OCI-LY7 (cell line): Measurements from ENCODE around the gene SLC10A7.

Experiments used
- CTCF ChIP-seq: fragments of 200-600 bp; sonication (generic); conservative IDR thresholded peaks from 2 replicates; pipeline ENCODE4 v1.5.1; 2014; ENCODE audit warnings: mild to moderate bottlenecking, antibody characterized with exemption, low read length, moderate library complexity, mixed read lengths
- EZH2phosphoT487 ChIP-seq: fragments of 200-600 bp; sonication (generic); IDR thresholded peaks from 2 replicates; pipeline ENCODE4 v1.6.1; 2018; ENCODE audit warnings: low read depth, borderline replicate concordance, mild to moderate bottlenecking, mixed run types, antibody characterized with exemption, low read length, moderate library complexity, mixed read lengths

DNA sequence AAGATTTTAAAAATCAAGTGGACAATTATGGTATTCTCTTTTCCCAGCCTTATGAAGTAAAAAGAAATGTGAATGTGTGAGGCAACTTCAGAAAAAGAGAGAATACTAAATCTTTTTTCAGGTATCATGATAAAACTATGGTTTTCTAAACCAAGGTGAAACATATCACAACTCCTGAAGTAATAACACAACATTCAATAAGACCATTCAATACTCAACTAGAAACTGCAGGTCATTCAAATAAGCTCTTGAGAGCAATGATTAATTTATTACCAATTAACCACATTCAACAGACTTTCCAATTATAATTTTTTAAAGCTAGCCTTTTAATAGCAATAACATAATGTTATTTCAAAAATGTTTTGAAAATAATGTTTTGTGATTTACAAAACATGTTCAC is 35.8 kb downstream of the SLC10A7 start:
- TF ChIP-seq CTCF (no peak), EZH2phosphoT487 (no peak)
